ENCODE data around the gene PADI3.

GRCh38 chr1:17333081-17333480 is 84.2 kb downstream of the PADI3 start:
- TF ChIP-seq CTCF (IDR thresholded peaks at IDR 0.05) (no peak), POLR2A (IDR thresholded peaks at IDR 0.05) (no peak)
